Kidney glomerular epithelial cell (primary cell): ENCODE data around the gene ICAM3.
A peak's percentile ranks its signal among the peaks of the same experiment; 100 is the strongest.
"Not testable (repeated sequence)": the region's sequence is repeated elsewhere in the genome, so short reads cannot be mapped to it uniquely, and the experiment has no call there.

Source experiments
- DNase-seq: peaks from one replicate; lab custom pipeline; 2025; lab: John Stamatoyannopoulos, UW

ICAM3 gene

GRCh38 chr19:10344780-10345179 is 5.4 kb upstream of the ICAM3 start:
- no peak for DNase-seq

- no peak for DNase-seq
Observed at GRCh38 chr19:10343495-10343894, 4.1 kb upstream of the ICAM3 start.

- no peak for DNase-seq
Observed at GRCh38 chr19:10339977-10340376, 553 bp upstream of the ICAM3 start.

DNA sequence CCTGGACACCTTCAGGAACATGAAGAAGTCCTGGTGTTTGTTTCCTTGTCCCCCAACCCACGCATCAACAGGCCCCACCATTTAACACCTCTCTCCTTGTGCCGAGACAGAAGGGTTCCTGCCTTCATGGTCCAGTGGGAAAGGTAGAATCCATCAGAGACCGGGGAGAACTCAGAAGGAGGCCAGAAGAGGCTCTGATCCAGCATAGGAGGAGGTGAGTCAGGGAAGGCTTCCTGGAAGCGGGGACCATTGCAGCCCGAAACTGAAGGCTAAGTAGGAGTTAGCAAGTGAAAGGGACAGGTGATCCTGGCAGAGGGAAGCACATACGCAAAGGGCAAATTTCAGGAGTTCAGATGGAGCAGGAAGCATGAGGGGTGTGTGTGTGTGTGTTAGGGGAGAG is 484 bp downstream of the ICAM3 start:
- DNase-seq = no peak

DNA sequence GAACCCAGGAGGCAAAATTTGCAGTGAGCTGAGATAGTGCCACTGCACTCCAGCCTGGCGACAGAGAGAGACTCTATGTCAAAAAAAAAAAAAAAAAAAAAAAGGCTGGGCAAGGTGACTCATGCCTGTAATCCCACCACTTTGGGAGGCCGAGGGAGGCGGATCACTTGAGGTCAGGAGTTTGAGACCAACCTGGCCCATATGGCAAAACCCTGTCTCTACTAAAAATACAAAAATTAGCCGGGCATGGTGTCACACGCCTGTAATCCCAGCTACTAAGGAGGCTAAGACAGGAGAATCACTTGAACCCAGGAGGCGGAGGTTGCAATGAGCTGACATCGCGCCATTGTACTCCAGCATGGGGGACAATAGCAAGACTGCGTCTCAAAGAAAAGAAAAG is 2.7 kb downstream of the ICAM3 start:
- not testable (repeated sequence) for DNase-seq

- no peak for DNase-seq
Observed at GRCh38 chr19:10335352-10335985, 4.0 kb downstream of the ICAM3 start.

- peak; percentile 90 for DNase-seq
Observed at GRCh38 chr19:10334588-10335351, 4.7 kb downstream of the ICAM3 start.

- DNase-seq = no peak
Observed at GRCh38 chr19:10333758-10334587, 5.5 kb downstream of the ICAM3 start.

DNA sequence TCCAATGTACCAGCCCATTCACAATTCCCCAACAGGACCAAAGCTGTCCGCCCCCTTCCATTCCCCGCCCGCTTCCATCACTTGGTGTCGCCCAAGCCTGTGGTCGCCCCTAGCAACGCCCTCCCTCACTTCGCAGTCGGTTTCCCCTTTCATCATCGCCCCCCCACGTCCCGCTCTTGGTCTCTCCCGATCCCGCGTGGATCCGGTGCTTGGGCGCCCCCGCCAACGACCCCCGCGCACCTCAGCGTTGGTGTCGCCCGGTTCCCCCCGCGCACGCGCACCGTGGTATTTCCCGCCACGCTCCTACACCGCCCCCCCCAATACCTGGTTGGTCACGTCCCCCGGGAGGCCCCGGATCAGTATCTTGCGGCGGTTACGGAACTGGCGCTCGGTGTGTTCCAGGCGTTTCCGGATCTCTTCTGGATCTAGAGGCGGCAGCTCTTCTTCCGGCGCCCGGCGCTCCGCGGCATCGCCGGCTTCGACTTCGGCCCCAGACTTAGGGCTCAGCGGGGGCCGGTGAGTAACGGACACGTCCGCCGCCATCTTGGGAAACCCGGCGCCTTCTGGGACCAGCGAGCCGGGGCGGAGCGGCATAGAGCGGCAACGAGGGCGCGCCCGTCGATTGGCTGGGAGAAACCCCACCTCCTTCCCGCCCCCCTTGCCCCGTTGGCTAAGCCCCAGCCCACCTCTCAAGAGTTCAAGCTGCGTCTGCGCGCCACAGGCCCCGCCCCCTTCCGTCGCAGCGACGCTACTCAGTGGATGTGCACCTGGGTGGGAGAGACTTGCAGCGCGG is 6.3 kb downstream of the ICAM3 start, which contains the start of gene RAVER1:
Gene RAVER1 (minus strand): TSS at position 565 of the 793 bp plus-strand sequence. CDS start 22 bp downstream, at position 543.
- peak; percentile 93 for DNase-seq

- no peak for DNase-seq
Observed at GRCh38 chr19:10332158-10332964, 7.1 kb downstream of the ICAM3 start.

DNA sequence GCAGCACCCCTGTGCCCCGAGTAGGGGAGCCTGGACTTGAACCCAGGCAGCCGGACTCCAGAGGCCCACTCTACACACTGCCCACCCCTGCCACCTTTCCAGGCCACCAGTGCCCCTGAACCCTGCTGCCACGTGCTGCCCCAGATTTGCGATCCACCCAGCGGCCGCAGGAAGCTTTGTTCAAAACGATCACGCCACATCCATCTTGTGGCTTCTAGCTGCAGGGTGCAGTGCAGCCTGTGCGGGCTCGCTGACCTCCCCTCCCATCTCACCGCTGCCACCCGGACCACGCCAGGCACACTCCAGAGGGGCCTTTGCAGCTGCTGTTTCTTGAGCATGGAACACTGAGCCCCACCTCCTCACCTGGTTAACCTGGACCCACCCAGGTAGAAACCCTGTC is 9.9 kb downstream of the ICAM3 start:
- no peak for DNase-seq

DNA sequence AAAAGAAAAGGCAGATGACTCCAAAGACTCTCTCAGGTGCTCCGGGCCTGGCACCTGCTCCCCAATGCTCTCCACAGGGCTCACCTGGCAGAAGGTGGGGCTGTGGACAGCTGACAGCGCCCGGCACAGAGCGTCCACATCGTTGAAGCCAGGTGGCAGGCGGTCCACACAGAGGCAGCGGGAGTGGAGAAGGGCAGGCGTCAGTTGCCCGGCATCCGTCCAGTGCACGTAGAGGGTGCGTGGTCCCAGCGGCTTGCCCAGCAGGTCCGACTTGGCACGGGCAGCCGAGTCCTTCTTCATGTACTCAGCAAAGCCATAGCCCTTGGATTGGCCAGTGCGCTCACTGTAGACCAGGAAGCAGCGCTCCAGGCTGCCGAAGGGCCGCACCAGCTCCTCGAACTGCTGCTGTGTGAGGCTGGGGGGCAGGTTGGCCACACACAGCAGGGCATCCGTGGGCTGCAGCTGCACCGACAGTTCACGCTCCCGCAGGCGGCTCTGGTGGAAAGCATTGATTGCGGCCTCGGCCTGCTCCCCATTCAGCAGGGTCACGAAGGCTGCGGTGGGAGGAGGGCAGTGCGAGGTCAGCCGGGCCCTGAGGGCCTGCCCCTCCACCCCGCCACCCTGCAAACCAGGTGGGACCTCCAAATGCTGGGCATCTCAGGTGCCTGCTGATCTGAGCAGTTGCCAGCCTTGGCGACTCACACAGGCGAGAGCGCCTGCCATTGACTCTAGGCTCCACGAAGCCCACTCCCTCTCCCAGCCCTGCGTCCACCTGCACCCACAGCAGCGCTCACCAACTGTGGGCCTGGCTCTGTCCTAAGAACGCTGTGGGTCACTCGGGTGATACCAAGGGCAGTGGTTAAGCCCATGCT is 10.6 kb downstream of the ICAM3 start:
- DNase-seq = no peak

GRCh38 chr19:10327793-10328192 is 11.6 kb downstream of the ICAM3 start:
- no peak for DNase-seq

DNA sequence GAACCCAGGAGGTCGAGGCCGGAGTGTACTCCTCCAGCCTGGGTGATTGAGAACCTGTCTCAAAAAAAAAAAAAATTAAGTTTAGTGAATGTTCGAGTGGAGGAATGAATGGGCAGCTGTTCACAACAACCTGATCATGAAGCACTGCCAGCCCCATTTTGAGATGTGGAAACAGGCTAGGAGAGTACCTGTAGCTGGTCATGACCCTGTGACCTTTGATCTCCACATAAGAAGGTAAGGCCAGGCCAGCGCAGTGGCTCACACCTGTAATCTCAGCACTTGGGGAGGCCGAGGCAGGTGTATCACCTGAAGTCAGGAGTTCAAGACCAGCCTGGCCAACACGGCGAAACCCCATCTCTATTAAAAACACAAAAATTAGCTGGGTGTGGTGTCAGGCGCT is 13.7 kb downstream of the ICAM3 start:
- no peak for DNase-seq

DNA sequence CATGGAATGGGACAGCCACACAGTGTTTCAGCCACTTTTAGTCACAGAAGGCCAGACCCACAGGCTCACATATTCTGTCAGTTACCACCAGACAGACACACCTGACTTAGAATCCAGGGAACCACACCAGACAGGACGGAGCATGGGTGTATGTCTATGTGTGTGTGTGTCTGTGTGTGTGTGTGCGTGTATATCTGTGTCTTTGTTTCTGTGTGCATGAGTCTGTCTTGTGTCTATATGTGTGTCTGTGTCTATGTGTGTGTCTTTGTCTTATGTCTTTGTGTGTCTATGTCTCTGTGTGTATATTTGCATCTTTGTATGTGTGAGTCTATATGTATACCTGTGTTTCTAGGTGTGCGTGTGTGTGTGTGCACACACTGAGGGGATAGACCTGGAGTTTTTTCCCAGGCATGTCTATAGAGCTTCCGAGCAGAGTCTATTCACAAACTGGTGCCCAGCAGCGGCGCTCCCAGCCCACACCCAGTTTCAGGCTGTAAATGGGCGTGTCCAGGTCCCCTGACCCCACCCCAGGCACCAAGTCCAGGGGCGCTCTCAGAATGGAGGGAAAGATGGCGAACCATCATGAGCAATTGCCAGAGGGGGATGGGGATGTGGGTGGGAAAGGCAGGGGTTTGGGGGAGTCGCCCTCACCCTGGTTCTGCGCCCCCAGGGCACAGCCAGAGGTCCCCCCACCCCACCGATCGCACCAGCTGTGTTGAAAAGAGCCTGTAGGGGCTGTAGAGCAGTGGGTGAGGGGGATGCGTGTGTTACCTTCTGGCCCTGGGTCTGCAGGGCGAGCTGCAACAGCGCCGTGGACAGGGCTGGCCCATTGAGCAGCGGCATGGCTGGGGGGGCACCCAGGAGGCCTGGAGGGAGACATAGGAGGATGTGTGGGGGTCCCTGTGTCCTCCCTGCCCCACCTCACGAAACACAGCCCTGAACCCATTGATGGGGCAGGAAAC is 17.3 kb downstream of the ICAM3 start:
- no peak for DNase-seq

GRCh38 chr19:10321417-10321797 is 18.0 kb downstream of the ICAM3 start:
- no peak for DNase-seq

DNA sequence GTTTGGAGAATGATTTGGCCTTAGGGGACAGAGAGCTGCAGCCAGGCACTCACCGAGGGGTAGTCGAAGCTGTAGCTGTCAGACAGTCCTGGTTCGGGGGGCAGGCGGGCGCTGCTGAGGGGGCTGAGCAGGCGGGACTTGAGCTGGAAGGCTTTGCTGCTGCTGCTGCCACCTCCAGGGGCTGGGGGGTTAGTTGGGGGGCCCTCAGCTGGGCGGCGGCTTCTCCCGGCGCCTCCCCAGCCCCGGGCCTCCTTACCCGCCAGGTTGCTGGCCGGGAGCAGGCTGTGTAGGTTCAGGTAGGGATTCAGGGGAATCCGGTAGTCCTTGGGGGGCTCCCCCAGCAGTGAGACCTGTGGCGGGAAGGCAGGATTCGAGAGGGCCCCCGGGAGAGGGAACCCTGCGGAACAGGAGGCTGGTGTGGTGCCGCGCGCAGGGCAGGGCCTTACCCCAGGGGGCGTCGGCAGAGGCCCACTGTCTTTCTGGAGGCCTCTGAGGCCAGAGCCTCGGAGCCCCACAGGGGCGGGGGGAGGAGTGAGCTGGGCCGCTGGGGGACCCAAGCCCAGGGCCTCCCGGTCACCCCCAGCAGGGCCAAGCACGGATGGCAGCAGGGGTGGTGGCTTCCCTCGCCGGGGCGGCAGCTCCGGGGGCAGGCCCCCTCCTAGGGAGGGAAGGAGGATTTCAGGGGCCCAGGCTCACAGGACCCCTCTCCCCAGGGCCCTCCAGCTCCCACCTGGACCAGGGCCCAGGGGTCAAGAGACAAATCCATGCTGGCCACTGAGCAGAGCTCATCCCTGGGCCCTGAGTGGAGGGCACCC is 18.6 kb downstream of the ICAM3 start:
- no peak for DNase-seq
